Mesenchymal stem cell (in vitro differentiated cells and primary cell): ENCODE data around the gene LY9.
A peak's percentile ranks its signal among the peaks of the same experiment; 100 is the strongest.

Experiments
- DNase-seq: peaks from one replicate; pipeline ENCODE4 v3.0.0-alpha.2; 2013
- H2AFZ ChIP-seq: one replicate; pipeline ENCODE4 v1.6.1; 2013; ENCODE audit warnings: low read depth, mild to moderate bottlenecking, control low read depth, inconsistent platforms, low read length, moderate library complexity
- H2AK5ac ChIP-seq: 2 replicates; pipeline ENCODE4 v1.6.1; 2013; ENCODE audit warnings: low read length, moderate library complexity, mild to moderate bottlenecking, inconsistent platforms; ENCODE audit not compliant: severe bottlenecking
- H2BK120ac ChIP-seq: one replicate; pipeline ENCODE4 v1.6.1; 2013; ENCODE audit warnings: low read depth, mild to moderate bottlenecking, inconsistent platforms, low read length, moderate library complexity
- H2BK12ac ChIP-seq, 2 experiments: one replicate each; pipeline ENCODE4 v1.6.1; 2013; ENCODE audit warnings: inconsistent platforms in 2 of 2, low read length in 2 of 2, mild to moderate bottlenecking in 2 of 2, moderate library complexity in 2 of 2, control low read depth in 1 of 2
- H2BK15ac ChIP-seq: one replicate; pipeline ENCODE4 v1.6.1; 2013; ENCODE audit warnings: mild to moderate bottlenecking, low read depth, inconsistent platforms; ENCODE audit not compliant: poor library complexity, severe bottlenecking
- H2BK5ac ChIP-seq: 2 replicates; pipeline ENCODE4 v1.6.1; 2013; ENCODE audit warnings: low read depth, mild to moderate bottlenecking, low read length, control low read depth, inconsistent platforms; ENCODE audit not compliant: poor library complexity, severe bottlenecking
- H3K14ac ChIP-seq, 2 experiments: one replicate each; pipeline ENCODE4 v1.6.1; 2013; ENCODE audit warnings: inconsistent platforms in 2 of 2, low read length in 2 of 2, control low read depth in 1 of 2, mild to moderate bottlenecking in 1 of 2, moderate library complexity in 1 of 2
- H3K18ac ChIP-seq, 2 experiments: one replicate each; pipeline ENCODE4 v1.6.1; 2013; ENCODE audit warnings: inconsistent platforms in 2 of 2, low read length in 2 of 2, control low read depth in 1 of 2, low read depth in 1 of 2, mild to moderate bottlenecking in 1 of 2
- H3K23ac ChIP-seq, 2 experiments: one replicate each; pipeline ENCODE4 v1.6.1; 2013; ENCODE audit warnings: inconsistent platforms in 2 of 2, low read length in 2 of 2, mild to moderate bottlenecking in 2 of 2, moderate library complexity in 2 of 2, control low read depth in 1 of 2
- H3K27ac ChIP-seq: 2 replicates; pipeline ENCODE4 v1.5.1; 2013; ENCODE audit warnings: mild to moderate bottlenecking, moderate library complexity, low read length, control low read depth, inconsistent platforms; ENCODE audit not compliant: poor library complexity, severe bottlenecking
- H3K27me3 ChIP-seq, 2 experiments: 2 replicates each; pipeline versions ENCODE4 v1.6.1 to v1.7.0; 2013; ENCODE audit warnings: low read length in 2 of 2, mild to moderate bottlenecking in 2 of 2, moderate library complexity in 2 of 2, control low read depth in 1 of 2, inconsistent platforms in 1 of 2; ENCODE audit not compliant: control insufficient read depth in 1 of 2, insufficient read depth in 1 of 2
- H3K36me3 ChIP-seq, 2 experiments: 2 replicates each; pipeline versions ENCODE4 v1.6.1 to v1.7.0; 2013; ENCODE audit warnings: low read length in 2 of 2, control low read depth in 1 of 2, inconsistent platforms in 1 of 2, low read depth in 1 of 2, mild to moderate bottlenecking in 1 of 2; ENCODE audit not compliant: insufficient read depth in 2 of 2, control insufficient read depth in 1 of 2
- H3K4ac ChIP-seq, 2 experiments: one replicate each; pipeline ENCODE4 v1.6.1; 2013; ENCODE audit warnings: inconsistent platforms in 2 of 2, low read length in 2 of 2, mild to moderate bottlenecking in 2 of 2, moderate library complexity in 2 of 2, control low read depth in 1 of 2, low read depth in 1 of 2
- H3K4me1 ChIP-seq: 2 replicates; pipeline ENCODE4 v1.6.1; 2013; ENCODE audit warnings: low read depth, low read length, control low read depth; ENCODE audit not compliant: control insufficient read depth, insufficient read depth
- H3K4me2 ChIP-seq: 2 replicates; pipeline ENCODE4 v1.6.1; 2013; ENCODE audit warnings: low read length, mild to moderate bottlenecking, inconsistent platforms; ENCODE audit not compliant: poor library complexity, severe bottlenecking
- H3K4me3 ChIP-seq, 2 experiments: 2 replicates each; pipeline versions ENCODE4 v1.5.1 to v1.7.0; 2013; ENCODE audit warnings: low read length in 2 of 2, mild to moderate bottlenecking in 2 of 2, control low read depth in 1 of 2, low read depth in 1 of 2; ENCODE audit not compliant: insufficient read depth in 1 of 2
- H3K79me1 ChIP-seq: replicated peaks from 2 replicates; pipeline ENCODE4 v1.6.1; 2013; ENCODE audit warnings: mild to moderate bottlenecking, control low read depth, low read length, inconsistent platforms; ENCODE audit not compliant: poor library complexity, severe bottlenecking
- H3K9ac ChIP-seq: 2 replicates; pipeline ENCODE4 v1.7.0; 2013; ENCODE audit warnings: mild to moderate bottlenecking, low read length, moderate library complexity
- H3K9me3 ChIP-seq: 2 replicates; pipeline ENCODE4 v1.7.0; 2013; ENCODE audit warnings: mild to moderate bottlenecking, low read length; ENCODE audit not compliant: control insufficient read depth
- H4K8ac ChIP-seq: one replicate; pipeline ENCODE4 v1.6.1; 2013; ENCODE audit warnings: inconsistent platforms, mild to moderate bottlenecking, low read length, moderate library complexity
- H4K91ac ChIP-seq: one replicate; pipeline ENCODE4 v1.6.1; 2013; ENCODE audit warnings: mild to moderate bottlenecking, low read length, inconsistent platforms
- WGBS: methylation state at CpG from one replicate; pipeline ENCODE4 v1.1.7; 2013; ENCODE audit warnings: mixed read lengths; 5-methylcytosine and 5-hydroxymethylcytosine counted together

The LY9 gene

DNA sequence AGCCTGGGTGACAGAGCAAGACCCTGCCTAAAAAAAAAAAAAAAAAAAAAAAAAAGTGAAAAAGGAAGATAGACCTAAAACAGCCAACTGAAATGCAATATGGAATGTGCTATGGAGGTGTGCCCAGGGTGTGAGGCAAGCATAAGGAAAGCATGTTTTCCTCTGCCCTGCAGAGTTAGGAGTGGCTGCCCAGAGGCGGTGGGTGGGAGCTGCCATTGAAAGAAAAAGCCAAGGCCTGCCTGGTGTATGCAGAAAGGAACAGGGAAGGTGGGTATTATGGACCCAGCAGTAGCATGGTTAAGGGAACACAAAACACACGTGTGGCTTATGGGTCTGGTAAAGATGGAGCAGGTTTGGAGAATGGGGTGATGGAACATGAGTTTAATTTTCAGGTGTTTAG lies 57.8 kb downstream of the LY9 start:
- no peaks in the 10 kb centered on the region for H3K4me1 ChIP-seq
- H2BK12ac ChIP-seq = no peak overlapping the region
- H4K8ac ChIP-seq = no peak overlapping the region
- H3K36me3 ChIP-seq = no peaks in the 10 kb centered on the region
- no peak overlapping the region for H2AFZ ChIP-seq
- no peak overlapping the region for H3K4ac ChIP-seq
- no peak overlapping the region for H3K4me2 ChIP-seq
- no peak for DNase-seq
- no peak overlapping the region for H3K23ac ChIP-seq
- H4K91ac ChIP-seq = no peak overlapping the region
- H3K9me3 ChIP-seq = peaks cover 5% of the 10 kb centered on the region
- H2BK15ac ChIP-seq = no peak overlapping the region
- H3K79me1 ChIP-seq = no peaks in the 10 kb centered on the region
- no peak overlapping the region for H2AK5ac ChIP-seq
- H3K9ac ChIP-seq = no peak overlapping the region
- H3K27ac ChIP-seq = no peak overlapping the region
- H3K18ac ChIP-seq = no peak overlapping the region
- no peaks in the 10 kb centered on the region for H3K27me3 ChIP-seq
- H2BK120ac ChIP-seq = no peak overlapping the region
- H2BK5ac ChIP-seq = no peak overlapping the region
- no peak overlapping the region for H3K4me3 ChIP-seq
- no peak overlapping the region for H3K14ac ChIP-seq
- WGBS = 81% methylated on average over 2 of the region's 2 CpGs

DNA sequence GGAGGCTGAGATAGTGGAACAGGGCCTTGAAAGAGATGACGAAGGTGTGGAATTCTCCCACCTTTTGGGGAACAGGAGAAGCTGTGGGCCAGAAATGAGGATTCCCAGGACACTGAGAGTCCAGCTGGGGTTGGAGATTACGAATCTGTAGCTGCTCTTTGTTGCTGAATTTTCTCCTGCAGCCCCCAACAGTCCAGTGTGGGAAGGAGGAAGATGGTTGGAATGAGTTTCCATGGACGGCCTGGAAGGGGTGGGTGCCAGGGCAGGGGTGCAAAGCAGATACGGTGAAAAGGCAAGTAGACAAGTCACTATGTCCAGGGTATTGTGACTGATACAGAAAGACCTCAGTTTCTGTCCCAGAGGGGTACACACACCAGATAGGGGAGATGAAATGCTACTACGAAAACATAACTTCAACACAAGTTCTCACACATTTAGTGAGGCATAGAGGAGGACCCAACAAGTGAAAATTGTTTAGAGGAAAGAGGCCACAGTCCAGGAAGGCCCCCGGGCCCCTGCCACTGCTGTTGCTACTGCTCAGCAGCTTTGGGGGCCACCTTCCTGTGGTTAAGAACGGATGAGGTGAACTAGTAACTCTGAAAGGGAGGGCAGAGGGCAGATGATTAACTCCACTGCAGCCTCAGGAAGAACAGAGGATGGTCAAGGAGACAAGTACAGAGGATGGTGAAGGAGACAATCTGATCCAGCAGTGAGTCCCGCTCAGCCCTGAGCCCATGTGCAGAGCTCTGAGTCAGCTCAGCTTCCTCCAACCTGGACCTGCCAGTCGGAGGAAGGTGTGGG lies 59.4 kb downstream of the LY9 start:
- H3K4me2 ChIP-seq = no peak overlapping the region
- no peak overlapping the region for H2BK120ac ChIP-seq
- no peak overlapping the region for H2AK5ac ChIP-seq
- H3K4me1 ChIP-seq = no peaks in the 10 kb centered on the region
- H3K36me3 ChIP-seq = no peaks in the 10 kb centered on the region
- H3K18ac ChIP-seq = no peak overlapping the region
- no peak overlapping the region for H3K4me3 ChIP-seq
- H3K4ac ChIP-seq = no peak overlapping the region
- H3K27ac ChIP-seq = no peak overlapping the region
- H3K23ac ChIP-seq = no peak overlapping the region
- H2BK15ac ChIP-seq = no peak overlapping the region
- H3K9me3 ChIP-seq = peaks cover 5% of the 10 kb centered on the region
- no peak for DNase-seq
- H3K79me1 ChIP-seq = no peaks in the 10 kb centered on the region
- H3K27me3 ChIP-seq = no peaks in the 10 kb centered on the region
- H2AFZ ChIP-seq = no peak overlapping the region
- H4K8ac ChIP-seq = no peak overlapping the region
- WGBS = 66% methylated on average over 7 of the region's 9 CpGs
- H2BK12ac ChIP-seq = no peak overlapping the region
- H4K91ac ChIP-seq = peak overlapping the region; percentile 46
- no peak overlapping the region for H3K9ac ChIP-seq
- no peak overlapping the region for H2BK5ac ChIP-seq
- H3K14ac ChIP-seq = peak overlapping the region in 1 of 2 experiments; percentile 14

DNA sequence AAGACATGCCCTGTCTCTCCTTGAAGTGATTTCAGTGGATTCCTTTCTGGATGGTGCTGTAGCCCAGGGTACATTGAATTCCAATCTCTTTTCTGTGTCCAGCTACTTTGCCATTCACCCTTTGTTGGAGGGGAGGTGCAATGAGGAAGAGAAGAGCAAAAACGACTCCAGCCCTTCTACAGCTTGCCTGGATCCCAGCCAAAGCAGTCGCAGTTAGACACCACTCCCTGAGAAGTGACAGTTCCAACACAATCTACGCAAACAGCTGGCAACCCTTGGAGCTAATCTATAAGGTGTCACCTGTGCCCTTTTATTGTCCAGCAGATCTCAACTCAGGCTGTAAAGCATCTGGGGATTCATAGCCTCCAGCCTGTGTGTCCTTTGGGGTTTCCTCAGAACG lies 62.1 kb downstream of the LY9 start:
- no peak overlapping the region for H3K9ac ChIP-seq
- no peak overlapping the region for H4K91ac ChIP-seq
- H3K4me1 ChIP-seq = no peaks in the 10 kb centered on the region
- H2AFZ ChIP-seq = no peak overlapping the region
- peaks cover 0 to 6% of the 10 kb centered on the region in 2 experiments for H3K27me3 ChIP-seq
- no peak overlapping the region for H3K4ac ChIP-seq
- H3K14ac ChIP-seq = no peak overlapping the region
- H3K23ac ChIP-seq = no peak overlapping the region
- no peak overlapping the region for H3K4me3 ChIP-seq
- no peak overlapping the region for H3K18ac ChIP-seq
- no peaks in the 10 kb centered on the region for H3K36me3 ChIP-seq
- no peak overlapping the region for H3K4me2 ChIP-seq
- H4K8ac ChIP-seq = no peak overlapping the region
- H2BK120ac ChIP-seq = no peak overlapping the region
- H3K9me3 ChIP-seq = no peaks in the 10 kb centered on the region
- no peak overlapping the region for H2BK5ac ChIP-seq
- DNase-seq = no peak
- no peak overlapping the region for H2BK15ac ChIP-seq
- WGBS = 52% methylated on average over 4 of the region's 4 CpGs
- H2BK12ac ChIP-seq = no peak overlapping the region
- no peak overlapping the region for H3K27ac ChIP-seq
- no peaks in the 10 kb centered on the region for H3K79me1 ChIP-seq
- no peak overlapping the region for H2AK5ac ChIP-seq

DNA sequence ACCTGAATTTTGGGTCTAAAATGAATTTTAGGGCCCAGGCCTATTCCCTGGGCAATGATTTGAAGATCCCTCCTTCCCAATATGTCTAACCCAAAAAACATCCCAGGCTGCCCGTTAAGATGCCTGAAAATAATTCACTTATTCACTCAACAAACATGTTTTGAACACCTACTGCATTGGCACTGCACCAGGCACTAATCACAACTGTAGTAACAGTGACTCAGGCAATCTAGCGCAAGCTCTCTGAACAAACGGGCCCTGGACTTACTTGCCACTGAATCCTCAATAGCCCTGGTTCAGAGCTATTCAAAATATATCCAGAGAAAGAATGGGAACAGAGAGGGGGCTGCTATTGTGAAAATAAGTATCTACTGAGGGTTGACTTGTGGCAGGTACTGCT lies 62.5 kb downstream of the LY9 start:
- no peak overlapping the region for H3K4me2 ChIP-seq
- H2BK15ac ChIP-seq = no peak overlapping the region
- H3K18ac ChIP-seq = no peak overlapping the region
- H3K4me3 ChIP-seq = no peak overlapping the region
- H4K91ac ChIP-seq = no peak overlapping the region
- no peak overlapping the region for H3K4ac ChIP-seq
- H3K9ac ChIP-seq = no peak overlapping the region
- H3K14ac ChIP-seq = no peak overlapping the region
- no peak overlapping the region for H3K27ac ChIP-seq
- no peaks in the 10 kb centered on the region for H3K79me1 ChIP-seq
- 45% methylated on average over 1 of the region's 3 CpGs for WGBS
- H3K9me3 ChIP-seq = no peaks in the 10 kb centered on the region
- H2AFZ ChIP-seq = no peak overlapping the region
- no peak overlapping the region for H2BK120ac ChIP-seq
- H3K27me3 ChIP-seq = peaks cover 0 to 6% of the 10 kb centered on the region in 2 experiments
- no peak overlapping the region for H3K23ac ChIP-seq
- no peak overlapping the region for H2AK5ac ChIP-seq
- no peak for DNase-seq
- H3K36me3 ChIP-seq = no peaks in the 10 kb centered on the region
- H2BK5ac ChIP-seq = no peak overlapping the region
- no peak overlapping the region for H4K8ac ChIP-seq
- no peaks in the 10 kb centered on the region for H3K4me1 ChIP-seq
- H2BK12ac ChIP-seq = no peak overlapping the region
